HEK293 (cell line): ENCODE measurements around the gene RHOBTB3.

Experiments
- CTCF ChIP-seq: fragments of 450-650 bp; formaldehyde crosslinking; IDR thresholded peaks from 2 replicates; pipeline ENCODE4 v1.5.1; 2016; ENCODE audit warnings: missing biosample characterization, missing genetic modification characterization
- ZNF501 ChIP-seq: fragments of 450-650 bp; formaldehyde crosslinking; IDR thresholded peaks from 2 replicates; pipeline ENCODE4 v1.5.1; 2016; ENCODE audit warnings: missing biosample characterization, missing genetic modification characterization

GRCh38 chr5:95746194-95746593 is 15.1 kb downstream of the RHOBTB3 start:
- no peak for TF ChIP-seq CTCF (tag by site-specific recombination)
- TF ChIP-seq ZNF501 (tag by site-specific recombination), result no peak
